GM21825 (cell line): Measurements from ENCODE around the gene WNT9A.
"Not testable (repeated sequence)": the region's sequence is repeated elsewhere in the genome, so short reads cannot be mapped to it uniquely, and the experiment has no call there.

Source experiments
- ATAC-seq: cut with Tn5 transposase; IDR thresholded peaks from one replicate; pipeline ENCODE4 v1.9.1; 2021; ENCODE audit warnings: mild to moderate bottlenecking, moderate library complexity; ENCODE audit not compliant: unreplicated experiment

WNT9A gene

GRCh38 chr1:227947676-227948492, at the start of gene WNT9A:
Gene WNT9A, minus strand, starts transcription at chr1:227947932. Its CDS starts 45 bp downstream, at chr1:227947887.
- no peak for ATAC-seq

GRCh38 chr1:227996187-227996950, 48.6 kb upstream of the WNT9A start:
- no peak for ATAC-seq

GRCh38 chr1:227994632-227995300, 47.0 kb upstream of the WNT9A start:
- ATAC-seq = no peak

GRCh38 chr1:227987181-227987580, 39.4 kb upstream of the WNT9A start:
- no peak for ATAC-seq

- ATAC-seq = not testable (repeated sequence)
These were observed 28.0 kb upstream of the WNT9A start for GRCh38 chr1:227975583-227976283.

- ATAC-seq = not testable (repeated sequence)
These were observed 26.1 kb upstream of the WNT9A start for GRCh38 chr1:227973724-227974288.

- ATAC-seq = not testable (repeated sequence)
These were observed 25.2 kb upstream of the WNT9A start for GRCh38 chr1:227972843-227973374.

- ATAC-seq = not testable (repeated sequence)
These were observed 24.5 kb upstream of the WNT9A start for GRCh38 chr1:227972283-227972679.

- not testable (repeated sequence) for ATAC-seq
These were observed 24.0 kb upstream of the WNT9A start for GRCh38 chr1:227971643-227972282.

- not testable (repeated sequence) for ATAC-seq
These were observed 23.5 kb upstream of the WNT9A start for GRCh38 chr1:227971216-227971615.

GRCh38 chr1:227970076-227970995, 22.6 kb upstream of the WNT9A start:
- ATAC-seq = not testable (repeated sequence)

GRCh38 chr1:227967815-227968214, 20.1 kb upstream of the WNT9A start:
- ATAC-seq = not testable (repeated sequence)

- not testable (repeated sequence) for ATAC-seq
These were observed 19.0 kb upstream of the WNT9A start for GRCh38 chr1:227966733-227967132.

- ATAC-seq = no peak
These were observed 14.1 kb upstream of the WNT9A start for GRCh38 chr1:227961651-227962466.

GRCh38 chr1:227959325-227959860, 11.7 kb upstream of the WNT9A start:
- no peak for ATAC-seq

- ATAC-seq = no peak
These were observed 11.0 kb upstream of the WNT9A start for GRCh38 chr1:227958617-227959324.

GRCh38 chr1:227955808-227956207, 8.1 kb upstream of the WNT9A start:
- ATAC-seq = no peak
